ENCODE measurements around the gene TNRC18.
"Not testable (repeated sequence)": the region's sequence is repeated elsewhere in the genome, so short reads cannot be mapped to it uniquely, and the experiment has no call there.

Gene TNRC18

DNA sequence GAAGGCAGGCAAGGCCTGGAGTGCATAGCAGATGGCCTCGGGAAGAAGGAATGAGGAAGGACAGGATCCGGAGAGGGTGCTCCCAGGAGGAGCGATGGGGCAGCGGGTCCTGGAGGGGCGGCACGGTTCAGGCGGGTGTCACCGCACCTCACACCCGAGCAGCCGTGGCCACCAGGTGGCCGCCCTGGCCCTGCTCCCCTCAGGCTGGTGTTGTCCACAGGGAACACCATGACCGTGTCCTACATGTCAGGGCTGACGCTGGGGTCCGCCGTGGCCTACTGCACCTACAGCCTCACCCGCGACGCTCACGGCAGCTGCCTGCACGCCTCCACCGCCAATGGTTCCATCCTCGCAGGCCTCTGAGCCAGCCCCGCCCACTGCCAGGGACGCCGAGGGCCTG, 121.1 kb downstream of the TNRC18 start:
- Histone ChIP-seq H3K4me3 (ENCODE audit: low read length) (no peak overlapping the region), H3K4me1 (ENCODE audit: control insufficient read depth, low read depth, low read length) (no peaks in the 10 kb centered on the region), H3K9me3 (ENCODE audit: control insufficient read depth, low read depth, low read length) (no peaks in the 10 kb centered on the region), H3K36me3 (ENCODE audit: control insufficient read depth, low read depth, low read length) (no peaks in the 10 kb centered on the region), H3K27ac (ENCODE audit: low read length) (no peak overlapping the region), H3K27me3 (ENCODE audit: control insufficient read depth, insufficient read depth, low read length) (peaks cover 6% of the 10 kb centered on the region), H3K9ac (ENCODE audit: low read length) (no peak overlapping the region)

DNA sequence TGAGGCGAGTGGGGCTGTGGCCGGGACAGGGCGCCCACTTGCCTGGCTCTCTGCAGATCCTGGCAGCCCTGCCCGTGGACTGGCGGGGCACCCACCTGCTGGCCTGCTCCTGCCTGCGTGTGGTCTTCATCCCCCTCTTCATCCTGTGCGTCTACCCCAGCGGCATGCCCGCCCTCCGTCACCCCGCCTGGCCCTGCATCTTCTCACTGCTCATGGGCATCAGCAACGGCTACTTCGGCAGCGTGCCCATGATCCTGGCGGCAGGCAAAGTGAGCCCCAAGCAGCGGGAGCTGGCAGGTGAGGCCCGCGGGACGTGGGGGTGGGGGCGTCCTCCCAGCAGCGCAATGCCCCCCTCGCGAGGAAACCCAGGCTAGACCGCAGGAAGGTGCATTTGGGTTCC, 123.3 kb downstream of the TNRC18 start:
- peaks cover 11% of the 10 kb centered on the region for H3K27me3 ChIP-seq (ENCODE audit: control insufficient read depth, insufficient read depth, low read length)
- no peak overlapping the region for H3K9ac ChIP-seq (ENCODE audit: low read length)
- H3K27ac ChIP-seq (ENCODE audit: low read length) = no peak overlapping the region
- H3K4me1 ChIP-seq (ENCODE audit: control insufficient read depth, low read depth, low read length) = no peaks in the 10 kb centered on the region
- no peaks in the 10 kb centered on the region for H3K9me3 ChIP-seq (ENCODE audit: control insufficient read depth, low read depth, low read length)
- H3K4me3 ChIP-seq (ENCODE audit: low read length) = no peak overlapping the region
- no peaks in the 10 kb centered on the region for H3K36me3 ChIP-seq (ENCODE audit: control insufficient read depth, low read depth, low read length)

DNA sequence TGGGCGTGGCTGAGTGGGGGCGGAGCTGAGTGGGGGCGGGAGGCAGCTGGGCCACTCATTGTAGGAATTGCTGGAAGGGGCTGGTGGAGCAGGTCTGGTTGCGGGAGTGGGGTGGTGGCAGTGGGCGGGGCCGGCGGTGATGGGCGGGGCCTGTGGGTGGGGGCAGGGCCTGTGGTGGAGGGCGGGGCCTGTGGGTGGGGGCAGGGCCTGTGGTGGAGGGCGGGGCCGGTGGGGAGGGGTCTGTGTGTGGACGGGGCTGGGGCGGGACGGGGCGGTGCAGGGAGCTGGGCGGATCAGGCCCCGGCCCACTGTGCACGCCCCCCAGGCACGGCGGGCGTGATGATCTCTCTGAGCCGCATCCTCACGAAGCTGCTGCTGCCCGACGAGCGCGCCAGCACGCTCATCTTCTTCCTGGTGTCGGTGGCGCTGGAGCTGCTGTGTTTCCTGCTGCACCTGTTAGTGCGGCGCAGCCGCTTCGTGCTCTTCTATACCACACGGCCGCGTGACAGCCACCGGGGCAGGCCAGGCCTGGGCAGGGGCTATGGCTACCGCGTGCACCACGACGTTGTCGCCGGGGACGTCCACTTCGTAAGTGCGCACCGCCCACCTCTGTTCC, 126.9 kb downstream of the TNRC18 start:
- Histone ChIP-seq H3K36me3 (ENCODE audit: control insufficient read depth, low read depth, low read length) (no peaks in the 10 kb centered on the region), H3K27me3 (ENCODE audit: control insufficient read depth, insufficient read depth, low read length) (peaks cover 11% of the 10 kb centered on the region), H3K9me3 (ENCODE audit: control insufficient read depth, low read depth, low read length) (no peaks in the 10 kb centered on the region), H3K27ac (ENCODE audit: low read length) (no peak overlapping the region), H3K4me3 (ENCODE audit: low read length) (peak overlapping the region; percentile 42), H3K9ac (ENCODE audit: low read length) (no peak overlapping the region), H3K4me1 (ENCODE audit: control insufficient read depth, low read depth, low read length) (no peaks in the 10 kb centered on the region)

DNA sequence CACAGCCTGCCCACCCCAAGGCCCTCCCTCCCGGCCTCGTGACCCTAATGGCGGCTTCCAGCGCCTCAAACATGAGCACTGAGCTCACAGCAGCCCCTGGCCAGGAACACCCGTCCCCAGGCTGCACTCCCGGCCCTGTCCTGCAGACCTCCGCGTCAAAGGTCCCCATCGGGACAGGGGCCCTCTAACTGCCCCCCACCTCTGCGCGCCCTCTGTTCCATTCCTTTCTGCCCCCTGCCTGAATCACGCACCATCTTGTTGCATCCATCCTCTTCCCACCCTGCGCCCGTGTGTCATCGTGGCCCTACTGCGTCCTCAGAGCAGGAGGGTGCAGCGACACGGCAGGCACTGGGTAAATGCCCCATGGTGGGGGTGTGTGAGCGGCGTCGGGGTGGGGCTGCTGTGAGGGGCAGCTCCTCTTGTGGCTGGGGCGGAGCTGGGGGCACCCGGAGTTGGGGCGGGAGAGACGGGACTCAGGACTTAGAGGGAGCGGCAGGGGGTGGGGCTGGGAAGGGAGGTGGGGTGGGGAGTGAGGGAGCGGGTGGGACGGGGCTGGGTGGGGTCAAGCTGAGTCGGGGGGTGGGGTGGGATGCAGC, 127.5 kb downstream of the TNRC18 start:
- peak overlapping the region; percentile 22 for H3K9ac ChIP-seq (ENCODE audit: low read length)
- H3K4me3 ChIP-seq (ENCODE audit: low read length) = peak overlapping the region; percentile 67
- H3K4me1 ChIP-seq (ENCODE audit: control insufficient read depth, low read depth, low read length) = no peaks in the 10 kb centered on the region
- H3K9me3 ChIP-seq (ENCODE audit: control insufficient read depth, low read depth, low read length) = no peaks in the 10 kb centered on the region
- H3K27ac ChIP-seq (ENCODE audit: low read length) = no peak overlapping the region
- peaks cover 11% of the 10 kb centered on the region for H3K27me3 ChIP-seq (ENCODE audit: control insufficient read depth, insufficient read depth, low read length)
- H3K36me3 ChIP-seq (ENCODE audit: control insufficient read depth, low read depth, low read length) = no peaks in the 10 kb centered on the region

DNA sequence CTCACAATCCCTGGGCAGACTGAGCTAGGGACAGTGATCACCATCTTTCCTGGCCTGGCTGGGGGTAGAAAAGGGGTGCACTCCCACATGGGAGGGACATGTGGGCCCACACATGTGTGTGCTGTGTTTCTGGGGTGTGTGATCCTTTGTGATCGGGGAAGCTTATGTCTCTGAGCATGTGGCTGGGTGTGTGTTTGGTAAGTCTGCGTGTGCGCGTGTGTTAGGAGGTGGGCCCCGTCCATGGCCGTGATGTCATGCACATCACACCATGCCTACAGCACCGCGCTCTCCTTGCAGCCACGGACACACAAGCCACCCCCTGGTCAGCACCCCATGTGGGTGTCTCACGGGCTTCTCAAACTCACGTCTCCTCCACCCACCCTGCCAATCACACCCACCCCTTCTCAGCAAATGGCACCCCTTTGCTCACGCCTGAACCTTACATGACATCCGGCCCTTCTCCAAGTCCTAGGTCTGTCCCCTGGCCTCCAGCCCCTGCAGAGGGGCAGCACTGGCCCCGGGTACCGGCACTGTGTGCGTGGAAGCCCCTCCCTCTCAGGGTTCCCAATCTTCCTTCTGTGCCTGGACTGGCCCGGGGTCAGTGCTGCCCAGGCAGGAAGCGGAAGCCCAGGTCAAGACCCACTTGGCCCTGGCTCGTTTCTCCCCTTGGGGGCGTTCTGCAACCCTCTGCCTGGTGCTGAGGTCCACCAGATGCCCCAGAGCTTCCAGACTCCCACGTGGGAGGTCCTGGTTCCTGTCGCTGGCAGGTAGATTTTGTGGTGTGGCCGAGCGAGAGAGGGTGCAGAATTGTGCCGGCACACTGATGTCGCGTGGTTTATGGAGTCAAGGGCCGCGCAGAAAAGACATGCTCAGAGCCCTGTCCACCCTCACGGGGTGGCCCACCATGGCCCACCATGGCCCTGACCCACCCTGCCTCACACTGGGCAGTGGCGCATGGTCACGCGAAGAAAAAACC, 128.3 kb downstream of the TNRC18 start:
- H3K4me3 ChIP-seq (ENCODE audit: low read length) = peak overlapping the region; percentile 67
- H3K27ac ChIP-seq (ENCODE audit: low read length) = no peak overlapping the region
- no peak overlapping the region for H3K9ac ChIP-seq (ENCODE audit: low read length)

DNA sequence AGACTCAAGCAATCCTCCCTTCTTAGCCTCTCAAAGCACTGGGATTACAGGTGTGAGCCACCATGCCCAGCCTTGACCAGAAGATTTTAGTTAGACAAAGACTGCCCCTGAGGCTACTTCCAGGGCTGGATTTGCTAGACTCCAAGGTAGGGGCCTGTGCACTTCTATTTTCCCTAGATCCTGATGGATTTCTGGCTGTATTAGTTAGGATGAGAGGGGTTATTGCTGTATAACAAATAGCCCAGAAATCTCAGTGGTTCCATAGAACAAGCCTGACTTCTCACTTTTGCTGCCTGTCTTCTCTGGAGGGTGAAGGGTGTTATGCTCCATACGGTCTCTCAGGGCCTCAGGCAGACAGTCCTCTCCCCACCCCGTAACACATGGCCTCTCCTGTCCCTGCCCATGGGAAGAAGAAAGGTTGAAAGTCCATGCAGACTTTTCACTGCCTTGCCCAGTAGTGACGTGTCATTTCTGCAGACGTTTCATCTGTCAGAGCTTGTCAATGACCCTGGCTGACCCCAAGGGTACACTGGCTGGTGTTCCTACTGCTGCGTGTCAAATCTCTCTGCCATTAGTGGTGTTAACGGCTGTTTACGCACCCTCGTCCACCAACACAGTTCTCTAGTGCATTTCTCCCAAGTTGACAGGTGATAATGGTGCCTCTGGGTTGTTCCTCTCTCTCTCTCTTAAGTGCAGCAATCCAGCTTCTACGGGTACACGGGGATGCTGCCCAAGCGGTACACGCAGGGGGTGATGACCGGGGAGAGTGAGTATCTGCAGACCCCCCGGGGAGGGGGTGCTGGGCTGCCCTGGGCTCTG, 129.3 kb downstream of the TNRC18 start:
- Histone ChIP-seq H3K9ac (ENCODE audit: low read length) (no peak overlapping the region), H3K4me3 (ENCODE audit: low read length) (no peak overlapping the region), H3K36me3 (ENCODE audit: control insufficient read depth, low read depth, low read length) (no peaks in the 10 kb centered on the region), H3K4me1 (ENCODE audit: control insufficient read depth, low read depth, low read length) (no peaks in the 10 kb centered on the region), H3K27me3 (ENCODE audit: control insufficient read depth, insufficient read depth, low read length) (peaks cover 11% of the 10 kb centered on the region), H3K9me3 (ENCODE audit: control insufficient read depth, low read depth, low read length) (no peaks in the 10 kb centered on the region), H3K27ac (ENCODE audit: low read length) (no peak overlapping the region)

More for the DNA sequence above, 128.3 kb downstream of the TNRC18 start:
- H3K9me3 ChIP-seq (ENCODE audit: control insufficient read depth, low read depth, low read length) = no peaks in the 10 kb centered on the region
- H3K4me1 ChIP-seq (ENCODE audit: control insufficient read depth, low read depth, low read length) = no peaks in the 10 kb centered on the region
- no peaks in the 10 kb centered on the region for H3K36me3 ChIP-seq (ENCODE audit: control insufficient read depth, low read depth, low read length)
- peaks cover 11% of the 10 kb centered on the region for H3K27me3 ChIP-seq (ENCODE audit: control insufficient read depth, insufficient read depth, low read length)

DNA sequence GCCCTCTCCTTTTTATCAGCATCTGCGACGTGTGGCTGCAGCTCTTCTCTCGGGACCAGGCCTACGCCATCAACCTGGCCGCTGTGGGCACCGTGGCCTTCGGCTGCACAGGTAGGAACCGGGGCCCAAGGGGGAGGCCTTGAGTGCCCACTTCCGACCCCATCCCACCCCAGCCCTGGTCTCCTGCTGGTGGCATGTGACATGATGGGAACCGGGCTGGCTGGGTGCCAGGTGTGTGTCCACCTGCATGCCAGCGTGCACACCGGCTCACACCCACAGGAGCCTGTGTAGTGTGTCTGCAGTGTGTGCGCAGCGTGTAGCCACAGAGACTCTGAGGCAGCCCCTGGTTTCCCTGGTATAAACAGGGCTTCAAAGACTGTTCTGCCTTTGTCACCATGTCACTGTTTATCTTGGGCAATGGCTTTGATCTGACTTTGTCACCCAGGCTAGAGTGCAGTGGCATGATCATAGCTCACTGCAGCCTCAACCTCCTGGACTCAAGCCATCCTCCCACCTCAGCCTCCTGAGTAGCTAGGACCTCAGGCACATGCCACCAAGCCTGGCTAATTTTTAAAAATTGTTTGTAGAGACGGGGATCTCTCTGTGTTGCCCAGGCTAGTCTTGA, 131.8 kb downstream of the TNRC18 start:
- not testable (repeated sequence) for H3K9me3 ChIP-seq (ENCODE audit: control insufficient read depth, low read depth, low read length); H3K4me1 ChIP-seq (ENCODE audit: control insufficient read depth, low read depth, low read length); H3K27ac ChIP-seq (ENCODE audit: low read length); H3K4me3 ChIP-seq (ENCODE audit: low read length); H3K36me3 ChIP-seq (ENCODE audit: control insufficient read depth, low read depth, low read length); H3K27me3 ChIP-seq (ENCODE audit: control insufficient read depth, insufficient read depth, low read length); H3K9ac ChIP-seq (ENCODE audit: low read length)

DNA sequence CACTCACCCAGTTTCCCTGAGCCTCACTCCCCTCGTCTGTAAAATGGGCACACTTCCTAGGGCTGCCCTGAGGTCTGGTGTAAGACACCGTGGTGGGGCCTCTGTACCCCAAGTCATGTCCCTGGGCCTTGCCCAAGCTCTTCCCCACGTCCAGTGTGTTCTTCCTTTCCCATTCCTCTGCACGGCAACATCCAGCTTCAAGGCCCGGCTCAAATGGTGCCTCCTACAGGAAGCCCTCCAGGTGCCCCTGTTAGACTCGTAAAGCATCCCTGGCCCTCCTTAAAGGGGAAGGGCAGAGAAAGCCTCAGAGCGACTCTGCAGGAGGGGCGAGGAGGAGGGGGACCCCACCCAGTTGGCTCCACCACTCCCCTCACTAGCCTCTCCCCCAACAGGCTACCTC, 132.3 kb downstream of the TNRC18 start:
- no peaks in the 10 kb centered on the region for H3K27me3 ChIP-seq (ENCODE audit: control insufficient read depth, insufficient read depth, low read length)
- H3K9me3 ChIP-seq (ENCODE audit: control insufficient read depth, low read depth, low read length) = no peaks in the 10 kb centered on the region
- H3K4me1 ChIP-seq (ENCODE audit: control insufficient read depth, low read depth, low read length) = no peaks in the 10 kb centered on the region
- no peak overlapping the region for H3K27ac ChIP-seq (ENCODE audit: low read length)
- H3K9ac ChIP-seq (ENCODE audit: low read length) = no peak overlapping the region
- no peak overlapping the region for H3K4me3 ChIP-seq (ENCODE audit: low read length)
- H3K36me3 ChIP-seq (ENCODE audit: control insufficient read depth, low read depth, low read length) = no peaks in the 10 kb centered on the region

DNA sequence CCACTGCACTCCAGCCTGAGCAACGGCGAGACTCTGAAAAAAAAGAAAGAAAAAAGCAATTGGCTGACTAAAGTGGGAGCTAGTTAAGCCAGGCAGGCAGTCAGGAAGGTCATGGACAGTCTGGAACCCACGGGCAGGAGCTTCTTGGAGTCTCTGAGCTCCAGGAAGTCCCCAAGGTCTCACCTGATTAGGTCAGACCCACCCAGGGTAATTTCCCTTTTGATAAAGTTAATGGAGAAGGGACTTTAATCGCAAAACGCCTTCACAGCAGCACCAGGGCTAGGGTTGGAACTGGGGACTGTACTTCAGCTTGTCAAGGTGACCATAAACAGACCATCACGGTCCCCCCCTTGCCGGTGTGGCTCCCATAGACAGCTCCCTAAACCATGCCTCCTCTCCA, 134.3 kb downstream of the TNRC18 start:
- no peak overlapping the region for H3K27ac ChIP-seq (ENCODE audit: low read length)
- peaks cover 5% of the 10 kb centered on the region for H3K27me3 ChIP-seq (ENCODE audit: control insufficient read depth, insufficient read depth, low read length)
- H3K9ac ChIP-seq (ENCODE audit: low read length) = no peak overlapping the region
- H3K36me3 ChIP-seq (ENCODE audit: control insufficient read depth, low read depth, low read length) = no peaks in the 10 kb centered on the region
- no peaks in the 10 kb centered on the region for H3K4me1 ChIP-seq (ENCODE audit: control insufficient read depth, low read depth, low read length)
- H3K4me3 ChIP-seq (ENCODE audit: low read length) = no peak overlapping the region
- H3K9me3 ChIP-seq (ENCODE audit: control insufficient read depth, low read depth, low read length) = no peaks in the 10 kb centered on the region

DNA sequence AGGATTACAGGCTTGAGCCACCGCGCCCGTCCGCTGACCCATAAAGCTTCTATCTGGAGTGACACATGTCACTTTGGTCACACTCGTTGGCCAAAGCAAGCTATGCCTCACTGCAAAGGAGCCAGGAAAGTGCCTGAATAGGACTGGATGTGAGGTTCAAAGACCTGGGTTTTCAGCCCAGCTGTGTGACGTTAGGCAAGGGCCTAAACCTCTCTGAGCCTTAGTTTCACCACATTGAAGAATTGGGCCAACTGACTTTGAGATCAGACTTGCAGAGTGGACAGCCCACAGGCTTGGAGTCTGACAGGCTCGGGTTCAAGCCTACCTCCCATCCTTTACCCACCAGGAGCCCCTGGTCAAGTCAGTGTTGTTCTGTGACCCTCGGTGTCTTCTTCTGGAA, 135.1 kb downstream of the TNRC18 start:
- H3K27ac ChIP-seq (ENCODE audit: low read length); H3K36me3 ChIP-seq (ENCODE audit: control insufficient read depth, low read depth, low read length); H3K9ac ChIP-seq (ENCODE audit: low read length); H3K27me3 ChIP-seq (ENCODE audit: control insufficient read depth, insufficient read depth, low read length); H3K4me3 ChIP-seq (ENCODE audit: low read length); H3K4me1 ChIP-seq (ENCODE audit: control insufficient read depth, low read depth, low read length); H3K9me3 ChIP-seq (ENCODE audit: control insufficient read depth, low read depth, low read length): not testable (repeated sequence)

DNA sequence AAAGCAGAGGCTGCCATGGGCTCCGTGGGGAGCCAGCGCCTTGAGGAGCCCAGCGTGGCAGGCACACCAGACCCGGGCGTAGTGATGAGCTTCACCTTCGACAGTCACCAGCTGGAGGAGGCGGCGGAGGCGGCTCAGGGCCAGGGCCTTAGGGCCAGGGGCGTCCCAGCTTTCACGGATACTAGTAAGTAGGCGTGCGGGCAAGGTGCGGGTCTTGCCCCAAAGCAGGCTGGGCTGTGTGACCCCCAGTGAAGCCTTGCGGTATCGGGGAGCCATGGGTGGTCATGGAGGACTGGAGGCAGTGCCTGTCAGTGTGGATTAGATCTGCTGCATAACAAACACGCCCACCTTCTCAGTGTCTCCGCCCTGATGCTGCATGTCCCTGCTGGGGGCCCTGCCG, 135.8 kb downstream of the TNRC18 start:
- Histone ChIP-seq H3K4me1 (ENCODE audit: control insufficient read depth, low read depth, low read length) (no peaks in the 10 kb centered on the region), H3K36me3 (ENCODE audit: control insufficient read depth, low read depth, low read length) (no peaks in the 10 kb centered on the region), H3K4me3 (ENCODE audit: low read length) (no peak overlapping the region), H3K9me3 (ENCODE audit: control insufficient read depth, low read depth, low read length) (no peaks in the 10 kb centered on the region), H3K27me3 (ENCODE audit: control insufficient read depth, insufficient read depth, low read length) (peaks cover 9% of the 10 kb centered on the region), H3K9ac (ENCODE audit: low read length) (no peak overlapping the region), H3K27ac (ENCODE audit: low read length) (no peak overlapping the region)
